GM18517 (cell line): ENCODE results near the gene CFAP90.
A peak's percentile ranks its signal among the peaks of the same experiment; 100 is the strongest.

ENCODE experiments used
- ATAC-seq: cut with Tn5 transposase; IDR thresholded peaks from one replicate; pipeline ENCODE4 v1.9.1; 2021; ENCODE audit warnings: mild to moderate bottlenecking, moderate library complexity; ENCODE audit not compliant: unreplicated experiment

The CFAP90 gene

DNA sequence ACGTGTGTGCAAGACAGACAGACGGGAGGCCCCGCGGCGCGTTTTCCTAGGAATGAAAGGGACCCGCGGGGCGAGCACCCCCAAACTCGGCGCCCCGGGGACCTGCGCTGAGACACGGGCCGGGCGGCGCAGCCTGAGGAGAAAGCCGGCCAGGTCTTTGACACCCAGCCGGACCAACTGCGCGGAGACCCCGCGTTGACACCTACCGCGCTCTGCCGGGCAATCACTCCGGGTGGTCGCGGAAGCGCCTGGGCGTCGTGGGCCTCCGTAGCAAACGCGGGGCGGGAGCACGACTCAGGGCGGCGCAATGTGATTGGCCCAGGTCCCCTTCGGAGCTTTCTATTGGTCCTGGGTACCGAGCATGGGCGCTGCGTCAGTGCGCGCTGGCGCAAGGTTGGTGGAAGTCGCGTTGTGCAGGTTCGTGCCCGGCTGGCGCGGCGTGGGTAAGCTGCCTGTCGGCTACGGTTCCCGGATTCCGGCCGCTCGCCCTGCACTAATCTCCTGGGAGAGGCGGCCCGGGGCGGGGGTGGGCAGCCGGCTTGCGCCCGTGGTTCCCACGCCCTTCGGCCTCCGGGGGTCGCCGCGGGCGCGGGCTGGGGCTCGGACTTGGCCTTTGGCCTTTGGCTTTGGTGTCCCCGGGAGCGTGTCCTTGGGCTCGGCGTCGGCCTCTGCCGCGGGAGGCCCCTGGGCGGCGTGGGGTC, 18.0 kb upstream of the CFAP90 start, which contains the start of the genes FASTKD3 and MTRR:
Gene FASTKD3, minus strand, starts transcription at position 259 of the 701 bp plus-strand sequence. CDS start 948 bp downstream, outside the sequence.
Gene MTRR, plus strand, starts transcription at position 376 of the 701 bp plus-strand sequence. CDS start 1,647 bp downstream, outside the sequence.
- peak; percentile 93 for ATAC-seq

DNA sequence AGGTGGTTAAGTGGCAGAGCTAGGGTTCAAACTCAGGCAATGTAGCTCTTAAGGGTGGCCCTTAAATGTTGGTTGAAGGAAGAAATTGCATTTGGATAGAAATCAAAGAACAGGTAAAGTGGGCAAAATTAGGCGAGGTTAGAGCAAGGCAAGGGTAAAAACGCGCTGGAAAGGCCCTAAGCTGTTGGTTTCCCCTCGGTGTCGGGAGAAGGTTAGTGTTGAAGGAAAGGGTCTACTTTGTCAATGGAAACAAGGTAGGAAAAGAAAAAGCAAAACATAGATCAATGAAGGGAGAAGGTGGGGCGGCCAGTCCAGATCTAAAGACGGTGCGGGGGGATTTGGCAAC, 17.5 kb upstream of the CFAP90 start:
- ATAC-seq = no peak

DNA sequence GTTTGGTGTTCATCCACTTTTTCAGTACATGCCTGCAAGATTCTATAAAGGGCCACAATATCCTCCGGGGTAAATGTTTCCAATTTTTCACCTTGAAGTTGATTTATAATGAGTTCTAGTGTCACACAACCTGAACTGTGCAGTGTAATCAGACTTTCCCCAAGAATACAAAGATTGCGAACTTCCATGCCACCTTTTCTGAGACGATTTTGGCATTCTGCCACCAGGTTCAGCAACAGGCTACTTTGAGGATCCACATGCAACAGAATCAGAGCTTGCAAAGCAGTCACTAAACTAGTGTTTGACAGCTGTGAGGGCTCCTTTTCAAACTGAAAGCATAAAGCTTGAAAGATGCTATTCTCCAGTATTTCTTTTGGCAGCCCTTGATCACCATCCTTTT, 16.3 kb upstream of the CFAP90 start:
- no peak for ATAC-seq

DNA sequence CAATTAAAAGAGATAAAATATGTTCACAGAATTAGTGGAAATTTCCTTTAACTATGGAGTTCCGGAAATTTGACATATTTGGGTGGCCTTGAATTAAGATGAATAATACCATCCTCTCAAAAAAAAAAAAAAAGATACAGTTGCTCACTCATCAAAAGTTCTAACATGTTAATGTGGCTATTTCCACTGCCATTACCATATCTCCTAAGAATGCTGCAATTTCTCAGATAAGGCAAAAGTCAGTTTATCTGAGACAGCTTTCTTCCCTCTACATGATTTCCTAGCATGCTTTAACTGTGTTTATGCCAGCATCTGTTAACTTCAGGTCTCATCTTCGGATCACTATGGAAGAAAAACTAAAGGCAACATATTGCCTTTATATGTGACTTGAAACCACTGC, 15.3 kb upstream of the CFAP90 start:
- no peak for ATAC-seq

DNA sequence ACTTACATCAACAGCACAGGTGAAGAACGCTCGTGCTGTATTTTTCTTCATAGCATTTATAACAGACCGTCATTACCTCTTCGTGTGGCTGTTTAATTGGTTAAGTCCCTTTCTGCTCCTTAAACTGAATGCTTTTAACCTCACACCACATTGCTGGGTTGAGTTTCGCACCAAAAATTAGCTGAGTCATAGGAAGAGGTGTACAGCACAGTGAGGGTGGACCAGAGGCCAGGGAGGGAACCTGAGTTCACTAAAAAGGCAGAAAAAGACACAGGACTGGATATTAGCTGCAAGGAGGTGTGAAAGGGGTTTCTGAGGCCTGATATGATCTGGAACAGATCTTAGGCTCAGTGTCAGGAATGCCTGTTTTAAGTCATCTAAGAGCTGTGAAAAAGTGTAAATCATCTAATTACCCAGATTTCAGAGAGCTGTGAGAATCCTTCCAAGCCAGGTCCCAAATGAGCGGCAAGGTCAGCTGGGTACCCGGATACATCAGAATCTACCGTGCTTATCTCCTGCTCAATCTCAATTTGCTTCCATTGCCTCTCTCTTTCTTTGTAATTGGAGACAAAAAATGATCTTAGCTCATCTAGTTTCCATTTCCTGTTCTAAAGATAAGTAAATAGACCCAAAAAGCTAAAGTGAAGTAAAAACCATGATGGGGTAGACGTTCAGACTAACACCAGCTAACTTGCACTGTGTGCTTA, 7.1 kb upstream of the CFAP90 start:
- no peak for ATAC-seq

DNA sequence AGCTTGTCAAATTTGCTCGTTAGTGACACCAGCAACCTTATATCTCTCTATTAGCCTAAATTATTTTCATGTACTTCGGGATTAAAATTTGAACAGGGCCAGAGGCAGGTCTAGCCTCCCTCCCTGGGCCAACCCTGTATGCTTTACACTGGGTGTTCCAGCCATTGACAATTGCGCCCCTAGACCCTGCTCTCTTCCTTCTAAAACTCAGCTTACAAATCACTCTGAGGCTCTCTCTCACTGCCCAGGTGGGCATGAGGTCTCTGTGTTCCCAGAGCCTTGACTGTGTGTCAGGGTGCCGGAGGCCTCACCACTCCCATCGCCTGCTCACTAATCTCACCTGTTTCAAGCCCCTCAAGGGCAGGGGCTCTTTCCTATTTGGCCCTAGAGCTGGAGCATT, 6.4 kb upstream of the CFAP90 start:
- no peak for ATAC-seq

DNA sequence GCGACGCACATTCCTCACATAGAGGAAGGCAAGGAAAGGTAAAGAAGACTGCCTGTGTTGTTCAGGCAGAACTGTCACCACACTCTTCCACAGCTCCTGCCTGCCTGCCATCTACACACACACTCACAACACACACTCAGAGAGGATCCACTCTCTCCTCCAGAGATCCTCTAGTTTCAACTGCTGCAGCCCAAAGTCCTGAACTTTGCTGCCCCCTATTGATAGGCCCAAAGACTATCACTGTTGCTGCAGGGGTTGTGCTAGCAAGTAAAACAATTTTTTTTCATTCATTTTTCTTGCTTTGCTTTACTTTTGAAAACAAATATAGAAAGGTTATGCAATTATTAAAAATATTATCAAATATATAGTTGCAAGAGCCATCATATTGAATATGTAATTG, 5.9 kb upstream of the CFAP90 start:
- ATAC-seq = no peak

DNA sequence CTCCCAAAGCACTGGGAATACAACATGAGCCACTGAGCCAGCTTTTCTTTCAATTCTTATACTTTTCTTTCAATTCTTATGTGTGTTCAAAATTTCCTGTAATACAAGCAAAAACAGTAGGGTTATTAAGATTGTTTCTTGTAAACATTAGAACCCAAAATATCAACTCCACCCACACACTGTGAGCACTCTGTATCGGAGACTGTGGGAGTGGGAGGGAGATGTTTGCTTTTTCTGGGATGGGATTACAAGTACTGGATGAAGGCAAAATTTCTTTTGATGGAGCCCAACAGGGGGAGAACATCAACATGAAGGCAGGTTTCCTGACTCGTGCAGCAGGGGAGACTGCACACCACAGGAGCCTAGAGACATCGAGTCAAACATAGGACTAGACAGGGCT, 4.7 kb upstream of the CFAP90 start:
- no peak for ATAC-seq

DNA sequence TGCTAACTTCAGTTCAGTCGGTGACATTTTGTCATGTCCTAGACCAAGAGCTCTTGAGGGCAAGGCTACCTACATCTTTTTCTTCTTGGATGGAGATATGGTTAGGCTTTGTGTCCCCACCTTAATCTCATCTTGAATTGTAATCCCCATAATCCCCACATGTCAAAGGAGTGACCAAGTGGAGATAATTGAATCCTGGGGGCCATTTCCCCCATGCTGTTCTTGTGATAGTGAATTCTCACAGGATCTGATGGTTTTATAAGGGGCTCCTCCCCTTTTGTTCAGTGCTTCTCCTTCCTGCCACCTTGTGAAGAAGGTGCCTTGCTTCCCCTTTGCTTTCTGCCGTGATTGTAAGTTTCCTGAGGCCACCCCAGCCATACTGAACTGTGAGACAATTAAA, 2.1 kb upstream of the CFAP90 start:
- no peak for ATAC-seq

DNA sequence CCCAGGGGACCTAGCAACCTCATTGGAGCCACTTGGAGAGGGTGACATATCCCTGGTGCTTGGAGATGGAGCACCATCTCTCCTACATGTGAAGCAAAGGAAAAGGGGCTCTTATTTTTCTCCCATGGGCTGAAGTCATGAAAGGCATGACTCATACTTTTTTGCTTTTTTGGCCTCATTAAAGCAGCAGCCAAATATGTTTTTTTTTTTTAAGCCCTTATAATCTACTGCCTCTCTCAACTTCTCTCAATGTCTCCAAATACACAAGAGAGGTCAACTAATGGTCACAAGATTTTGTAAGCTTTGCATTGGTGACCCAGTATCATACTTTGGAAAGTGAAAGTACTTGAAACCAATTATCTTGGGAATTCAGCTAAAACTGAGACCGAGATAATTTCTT, 1.6 kb upstream of the CFAP90 start:
- ATAC-seq = no peak

DNA sequence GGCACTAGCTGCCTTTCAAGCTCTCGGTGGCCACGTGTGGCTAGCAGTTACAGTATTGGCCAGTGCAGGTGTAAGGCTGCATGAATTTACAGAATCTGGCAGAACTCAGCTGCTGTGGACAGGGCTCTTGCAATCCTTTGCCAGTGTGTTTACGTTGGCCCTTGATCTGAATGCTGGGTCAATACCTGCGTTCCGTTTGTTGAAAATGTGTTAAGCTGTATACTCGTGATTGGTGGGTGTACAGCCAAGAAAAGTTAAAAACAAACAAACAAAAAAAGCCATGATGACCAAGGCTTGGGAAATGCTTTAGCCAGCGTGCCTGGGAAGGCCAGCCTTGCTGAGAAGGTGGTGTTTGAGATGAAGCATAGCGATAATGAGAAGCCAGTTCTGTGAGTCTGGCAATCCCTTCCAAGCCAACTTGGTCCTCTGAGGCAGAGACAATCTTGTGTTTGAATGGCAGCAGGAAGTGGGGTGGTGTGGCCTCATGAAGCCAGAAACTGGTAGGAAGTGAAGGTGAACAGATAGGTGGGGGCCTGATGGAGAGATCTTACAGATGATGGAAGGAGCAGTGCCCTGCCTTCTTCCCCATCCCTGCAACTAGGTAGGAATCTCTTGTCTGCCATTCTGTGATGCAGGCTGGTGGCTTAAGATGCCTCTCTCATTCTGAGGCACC, 820 bp upstream of the CFAP90 start:
- no peak for ATAC-seq

DNA sequence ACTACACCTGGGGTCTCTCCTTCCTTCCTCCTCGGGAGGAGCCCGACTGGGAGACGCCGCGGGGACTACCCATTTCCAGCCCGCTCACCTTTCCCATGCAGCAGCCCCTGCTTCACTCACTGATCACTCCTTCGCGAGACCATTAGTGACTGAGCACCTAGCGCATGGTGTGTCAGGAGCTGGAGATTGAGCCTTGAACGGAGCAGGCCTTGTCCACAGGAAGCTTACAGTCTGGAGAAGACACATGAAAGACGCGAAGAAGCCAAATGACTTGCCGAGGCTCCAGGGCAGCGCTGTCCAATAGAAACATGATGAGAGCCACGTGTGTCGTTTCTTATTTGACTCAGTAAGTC, 283 bp upstream of the CFAP90 start:
- ATAC-seq = no peak

DNA sequence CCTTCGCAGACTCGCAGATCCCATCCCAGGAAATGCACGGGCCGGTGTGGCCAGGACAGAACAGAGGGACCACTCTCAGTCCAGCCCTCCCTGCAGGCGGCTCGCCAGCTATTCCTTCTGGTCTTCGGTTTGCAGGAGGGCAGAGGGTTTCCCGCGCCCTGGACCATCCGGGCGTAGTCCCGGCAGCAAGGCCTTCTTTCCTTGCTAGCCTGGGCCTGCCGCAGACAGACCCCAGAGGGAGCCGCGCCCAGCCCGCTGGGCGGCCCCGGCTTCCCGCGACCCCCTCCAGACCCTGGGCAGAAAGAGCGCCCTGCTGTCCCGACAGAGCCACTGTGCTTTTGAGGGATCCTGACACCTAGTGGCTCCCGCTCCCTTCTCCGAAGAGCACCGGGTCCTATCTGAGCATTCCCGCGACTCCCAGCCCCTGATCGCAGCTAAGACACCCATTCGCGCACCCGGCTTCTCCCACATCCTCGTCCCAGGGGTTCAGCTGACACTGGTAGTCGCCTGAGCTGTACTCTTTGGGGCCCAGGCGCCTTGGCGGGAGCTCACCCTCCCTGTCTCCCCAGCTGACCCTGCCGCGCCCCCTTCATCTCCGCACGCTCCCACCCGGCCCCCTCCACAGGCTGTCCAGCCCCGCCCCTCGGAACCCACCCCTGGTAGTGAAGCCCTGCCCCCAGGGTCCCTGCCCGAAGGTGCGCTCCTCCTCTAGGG, 1.1 kb downstream of the CFAP90 start:
- no peak for ATAC-seq

DNA sequence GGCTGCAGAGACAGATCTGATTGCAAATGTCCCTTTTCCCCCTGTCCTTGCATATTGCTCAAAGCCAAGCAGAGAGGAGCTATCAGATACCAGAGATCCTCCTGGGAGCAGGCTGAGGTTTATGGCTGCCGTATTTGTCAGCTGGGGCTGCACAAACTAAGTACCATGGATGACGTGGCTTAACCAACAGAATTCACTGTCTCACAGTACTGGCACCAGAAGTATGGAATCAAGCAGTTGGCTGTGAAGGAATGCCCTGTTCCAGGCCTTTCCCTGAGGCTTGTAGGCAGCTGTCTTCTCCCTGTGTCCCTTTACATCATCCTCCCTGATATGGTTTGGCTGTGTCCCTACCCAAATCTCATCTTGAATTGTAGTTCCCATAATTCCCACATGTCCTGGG, 2.6 kb downstream of the CFAP90 start:
- ATAC-seq = no peak

DNA sequence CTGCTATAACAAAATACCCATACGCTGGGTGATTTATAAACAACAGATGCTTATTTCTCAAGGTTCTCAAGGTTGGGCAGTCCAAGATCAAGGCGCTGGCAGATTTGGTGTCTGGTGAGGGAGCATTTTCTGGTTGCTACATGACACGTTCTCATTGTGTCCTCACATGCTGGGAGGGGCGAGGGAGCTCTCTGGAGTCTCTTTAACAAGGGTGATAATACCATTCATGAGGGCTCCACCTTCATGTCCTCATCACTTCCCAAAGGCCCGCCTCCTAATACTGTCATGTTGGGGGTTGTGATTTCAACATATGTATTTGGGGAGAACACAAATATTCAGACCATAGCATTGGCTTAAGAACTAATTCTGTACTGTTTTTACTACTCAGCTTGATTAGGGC, 4.6 kb downstream of the CFAP90 start:
- ATAC-seq = no peak

DNA sequence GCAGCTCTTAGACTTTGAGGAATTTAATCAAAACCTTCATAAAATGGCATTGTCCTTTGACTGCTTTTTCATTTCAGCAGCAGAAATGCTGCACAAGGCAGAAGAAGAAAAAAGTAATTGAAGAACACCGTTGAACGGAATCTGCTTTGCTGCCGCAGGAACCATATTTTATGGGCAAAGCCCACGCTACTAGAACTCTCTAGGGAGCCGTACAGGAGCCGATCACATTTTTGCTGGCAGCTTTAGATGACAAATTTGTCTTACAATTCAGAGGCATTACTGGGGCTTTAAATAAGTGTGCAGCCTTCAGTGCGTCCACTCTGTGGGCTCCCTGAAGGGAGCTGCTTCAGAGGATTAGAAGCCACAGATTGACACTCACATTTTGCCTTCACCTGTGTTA, 5.4 kb downstream of the CFAP90 start:
- no peak for ATAC-seq

DNA sequence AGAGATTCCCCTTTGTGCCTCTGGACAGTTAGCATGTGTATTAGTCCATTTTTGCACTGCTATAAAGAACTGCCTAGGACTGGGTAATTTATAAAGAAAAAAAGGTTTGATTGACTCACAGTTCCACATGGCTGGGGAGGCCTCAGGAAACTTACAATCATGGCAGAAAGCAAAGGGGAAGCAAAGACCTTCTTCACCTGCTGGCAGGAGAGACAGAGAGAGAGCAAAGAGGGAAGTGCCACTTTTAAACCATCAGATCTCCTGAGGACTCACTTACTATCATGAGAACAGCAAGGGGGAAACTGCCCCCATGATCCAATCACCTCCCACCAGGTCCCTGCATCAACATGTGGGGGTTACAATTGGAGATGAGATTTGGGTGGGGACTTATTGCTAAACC, 6.0 kb downstream of the CFAP90 start:
- ATAC-seq = no peak

DNA sequence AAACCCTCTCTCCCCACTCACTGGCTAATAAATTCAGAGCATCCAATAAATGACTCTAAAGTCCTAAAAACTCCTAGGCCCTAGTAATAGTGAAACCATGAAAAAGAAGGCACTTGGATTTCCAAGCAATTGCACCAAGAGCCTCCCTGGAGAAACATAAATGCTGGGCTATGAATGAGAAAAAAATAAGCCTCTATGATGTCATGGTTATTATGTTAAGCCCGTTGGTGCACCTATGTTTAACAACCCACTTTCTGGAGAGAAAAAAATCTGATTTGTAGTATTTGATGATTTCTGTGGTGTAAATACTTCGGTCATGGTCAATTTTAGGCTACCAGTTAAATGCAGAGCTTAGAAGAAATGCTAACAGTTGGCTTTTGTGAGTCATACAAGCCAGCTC, 8.4 kb downstream of the CFAP90 start:
- no peak for ATAC-seq

DNA sequence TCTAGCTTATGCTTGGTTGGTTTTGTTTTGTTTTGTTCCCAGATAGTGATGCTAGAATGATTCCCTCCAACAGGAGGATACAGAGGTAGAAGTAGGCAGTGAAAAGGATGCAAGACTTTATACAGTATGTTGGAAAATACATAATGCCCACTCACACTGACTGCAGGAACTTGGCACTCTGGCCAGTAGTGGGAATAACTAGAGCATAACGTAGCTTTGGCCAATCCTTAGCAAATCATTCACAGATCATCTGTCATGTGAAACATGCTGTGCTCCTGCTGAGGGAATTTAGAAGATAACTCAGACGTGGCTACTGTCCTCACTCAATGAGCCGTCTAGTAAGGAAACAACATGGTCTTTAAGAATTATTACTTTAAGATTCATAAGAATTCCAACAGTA, 13.5 kb downstream of the CFAP90 start:
- ATAC-seq = no peak

DNA sequence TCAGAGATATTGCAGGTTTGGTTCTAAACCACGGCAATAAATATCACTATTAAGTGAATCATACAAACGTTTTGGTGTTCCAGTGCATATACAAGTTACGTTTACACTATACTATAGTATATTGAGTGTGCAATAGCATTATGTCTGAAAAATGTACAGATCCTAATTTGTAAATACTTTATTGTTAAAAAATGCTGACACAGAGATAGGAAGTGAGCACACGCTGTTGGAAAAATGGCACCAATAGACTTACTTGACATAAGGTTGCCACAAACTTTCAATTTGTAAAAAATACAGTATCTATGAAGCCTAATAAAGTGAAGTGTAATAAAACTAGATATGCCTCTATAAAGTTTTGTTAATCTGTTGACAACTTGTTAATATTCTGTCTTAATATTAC, 16.0 kb downstream of the CFAP90 start:
- no peak for ATAC-seq

DNA sequence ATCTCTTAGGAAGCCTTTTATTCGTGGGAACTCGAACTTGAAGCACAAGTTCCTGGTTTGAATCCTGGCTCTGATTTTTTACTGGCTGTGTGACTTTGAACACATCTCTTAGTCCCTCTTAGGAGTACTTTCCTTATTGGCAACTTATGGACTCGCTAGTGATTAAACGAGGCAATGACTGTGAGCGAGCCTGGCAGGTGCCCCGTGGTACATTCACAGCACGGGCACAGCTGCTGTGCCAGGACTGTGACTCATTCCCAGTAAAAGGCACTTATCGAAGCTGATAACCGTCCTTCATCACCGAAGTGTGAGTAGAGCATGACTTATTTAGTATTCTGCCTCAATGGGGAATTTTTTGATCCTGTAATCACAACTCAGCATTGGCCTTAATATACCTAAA, 22.7 kb downstream of the CFAP90 start:
- ATAC-seq = no peak

DNA sequence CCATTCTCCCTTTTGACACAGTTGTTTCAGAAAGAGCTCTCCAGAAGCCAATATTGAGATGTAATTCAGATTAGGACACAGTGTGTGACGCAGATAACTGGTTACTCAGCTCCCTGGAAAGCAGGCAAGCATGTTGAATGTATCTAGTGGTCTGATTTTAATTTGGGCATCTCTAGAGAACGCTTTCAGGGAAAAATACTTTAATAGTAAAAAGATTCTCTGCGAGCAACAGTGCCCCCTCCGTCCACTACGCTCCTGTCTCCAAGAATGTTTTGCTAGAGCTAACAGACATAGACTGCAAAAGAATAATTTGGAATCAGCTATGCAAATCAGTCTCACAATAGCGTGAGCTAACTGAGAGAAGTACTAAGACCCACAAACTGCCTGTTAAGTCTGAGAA, 23.3 kb downstream of the CFAP90 start:
- no peak for ATAC-seq
